ENCODE measurements around the gene CACNG7. TPM values are rescaled to one million over a fixed set of nuclear protein-coding genes. Genes with fewer than 3 reads are reported as not detected.

CACNG7 gene
- total and polyA plus RNA-seq, 4 donors, result not detected

- H3K27me3 ChIP-seq (ENCODE audit: control insufficient read depth in 3 of 3, insufficient read depth in 3 of 3, low read length in 2 of 3), result peaks cover 3 to 23% (median 7%) of the 10 kb centered on the region in 3 donors
- DNase-seq, result no peak
- WGBS, 2 donors, result 5% methylated on average over 35 to 42 of the region's 42 CpGs
Measured at GRCh38 chr19:53898636-53899341, 10.3 kb upstream of the CACNG7 start.

GRCh38 chr19:53900191-53900860 lies 8.8 kb upstream of the CACNG7 start:
- H3K4me3 ChIP-seq, result no peak overlapping the region
- DNase-seq (no peak), ATAC-seq (ENCODE audit: insufficient read depth, low FRiP score) (no peak)
- H3K36me3 ChIP-seq (ENCODE audit: control insufficient read depth in 4 of 4, insufficient read depth in 4 of 4, low read length in 4 of 4), result no peaks in the 10 kb centered on the region
- peaks cover 0 to 27% (median 7%) of the 10 kb centered on the region in 3 donors for H3K27me3 ChIP-seq (ENCODE audit: control insufficient read depth in 3 of 3, insufficient read depth in 3 of 3, low read length in 2 of 3)
- peaks cover 0 to 3% (median 0%) of the 10 kb centered on the region in 5 donors for H3K4me1 ChIP-seq (ENCODE audit: control insufficient read depth in 5 of 5, insufficient read depth in 5 of 5, low read length in 5 of 5)
- H3K9ac ChIP-seq (ENCODE audit: insufficient read depth in 1 of 2, low read length in 2 of 2), result no peak overlapping the region
- peaks cover 0 to 5% (median 0%) of the 10 kb centered on the region in 4 donors for H3K9me3 ChIP-seq (ENCODE audit: control insufficient read depth in 4 of 4, insufficient read depth in 3 of 4, low read length in 3 of 4)
- no peak for TF ChIP-seq CTCF (IDR thresholded peaks at IDR 0.05; ENCODE audit: control extremely low read depth, extremely low read depth)
- H3K27ac ChIP-seq (ENCODE audit: low read depth in 1 of 2, low read length in 1 of 2), result no peak overlapping the region
- 91 to 93% methylated on average over 27 of the region's 27 CpGs for WGBS, 2 donors

More at GRCh38 chr19:53898636-53899341, 10.3 kb upstream of the CACNG7 start:
- H3K4me1 ChIP-seq (ENCODE audit: control insufficient read depth in 5 of 5, insufficient read depth in 5 of 5, low read length in 5 of 5), result peaks cover 0 to 3% (median 0%) of the 10 kb centered on the region in 5 donors
- H3K9ac ChIP-seq (ENCODE audit: insufficient read depth in 1 of 2, low read length in 2 of 2), result no peak overlapping the region
- H3K4me3 ChIP-seq, result no peak overlapping the region
- no peak for TF ChIP-seq CTCF (IDR thresholded peaks at IDR 0.05; ENCODE audit: control extremely low read depth, extremely low read depth)
- no peak overlapping the region for H3K27ac ChIP-seq (ENCODE audit: low read depth in 1 of 2, low read length in 1 of 2)
- H3K36me3 ChIP-seq (ENCODE audit: control insufficient read depth in 4 of 4, insufficient read depth in 4 of 4, low read length in 4 of 4), result no peaks in the 10 kb centered on the region
- peaks cover 0 to 5% (median 0%) of the 10 kb centered on the region in 4 donors for H3K9me3 ChIP-seq (ENCODE audit: control insufficient read depth in 4 of 4, insufficient read depth in 3 of 4, low read length in 3 of 4)
- ATAC-seq (ENCODE audit: insufficient read depth, low FRiP score), result no peak

GRCh38 chr19:53903055-53903680 lies 5.9 kb upstream of the CACNG7 start:
- H3K27ac ChIP-seq (ENCODE audit: low read depth in 1 of 2, low read length in 1 of 2), result no peak overlapping the region
- H3K9me3 ChIP-seq (ENCODE audit: control insufficient read depth in 4 of 4, insufficient read depth in 3 of 4, low read length in 3 of 4), result peaks cover 0 to 6% (median 0%) of the 10 kb centered on the region in 4 donors
- peaks cover 0 to 7% (median 0%) of the 10 kb centered on the region in 5 donors for H3K4me1 ChIP-seq (ENCODE audit: control insufficient read depth in 5 of 5, insufficient read depth in 5 of 5, low read length in 5 of 5)
- ATAC-seq (ENCODE audit: insufficient read depth, low FRiP score) (no peak), DNase-seq (peak in 2 of 3 donors; percentile 44 to 55)
- peaks cover 0 to 33% (median 10%) of the 10 kb centered on the region in 3 donors for H3K27me3 ChIP-seq (ENCODE audit: control insufficient read depth in 3 of 3, insufficient read depth in 3 of 3, low read length in 2 of 3)
- 35 to 42% methylated on average over 4 of the region's 4 CpGs for WGBS, 2 donors
- TF ChIP-seq CTCF (IDR thresholded peaks at IDR 0.05; ENCODE audit: control extremely low read depth, extremely low read depth), result no peak
- no peak overlapping the region for H3K9ac ChIP-seq (ENCODE audit: insufficient read depth in 1 of 2, low read length in 2 of 2)
- H3K4me3 ChIP-seq, result no peak overlapping the region
- H3K36me3 ChIP-seq (ENCODE audit: control insufficient read depth in 4 of 4, insufficient read depth in 4 of 4, low read length in 4 of 4), result no peaks in the 10 kb centered on the region

Measured in lung (tissue), 12 donors.